Osteoblast (primary cell): ENCODE data around the gene ZNF408. TPM values are rescaled to one million over a fixed set of nuclear protein-coding genes. Genes with fewer than 3 reads are reported as not detected.

Experiments used
- DNase-seq: peaks from one replicate; pipeline ENCODE4 v3.0.0; 2011; ENCODE audit warnings: low spot score, mixed read lengths; ENCODE audit not compliant: insufficient read length; ENCODE audit errors: missing footprints
- H2AFZ ChIP-seq: 2 replicates; pipeline ENCODE4 v1.6.0; 2011; ENCODE audit warnings: mild to moderate bottlenecking, low read length
- H3K27ac ChIP-seq: 2 replicates; pipeline ENCODE4 v1.5.1; 2011; ENCODE audit warnings: mild to moderate bottlenecking, low read depth, low read length, moderate library complexity
- H3K27me3 ChIP-seq: 2 replicates; pipeline ENCODE4 v1.6.0; 2012; ENCODE audit warnings: mild to moderate bottlenecking, control low read depth, inconsistent platforms, low read length, moderate library complexity; ENCODE audit not compliant: insufficient read depth
- H3K36me3 ChIP-seq: 2 replicates; pipeline ENCODE4 v1.5.1; 2011; ENCODE audit warnings: mild to moderate bottlenecking, low read length, control low read depth, moderate library complexity; ENCODE audit not compliant: insufficient read depth
- H3K4me1 ChIP-seq: 2 replicates; pipeline ENCODE4 v1.5.1; 2011; ENCODE audit warnings: mild to moderate bottlenecking, low read length, control low read depth, moderate library complexity; ENCODE audit not compliant: insufficient read depth
- H3K4me2 ChIP-seq: 2 replicates; pipeline ENCODE4 v1.6.0; 2011; ENCODE audit warnings: mild to moderate bottlenecking, low read length; ENCODE audit not compliant: insufficient read depth
- H3K4me3 ChIP-seq: fragments of 200-600 bp; sonication (generic); 3 replicates; pipeline ENCODE4 v1.5.1; 2012; ENCODE audit warnings: mild to moderate bottlenecking, low read length, inconsistent platforms; ENCODE audit not compliant: insufficient read depth
- H3K79me2 ChIP-seq: 2 replicates; pipeline ENCODE4 v1.6.0; 2012; ENCODE audit warnings: mild to moderate bottlenecking, low read length, control low read depth, inconsistent platforms; ENCODE audit not compliant: insufficient read depth
- H3K9me3 ChIP-seq: 2 replicates; pipeline ENCODE4 v1.5.1; 2011; ENCODE audit warnings: low read depth, low read length, control low read depth
- H4K20me1 ChIP-seq: 2 replicates; pipeline ENCODE4 v1.6.0; 2012; ENCODE audit warnings: mild to moderate bottlenecking, low read length, control low read depth; ENCODE audit not compliant: insufficient read depth
- total RNA-seq: library from RNA; depleted of rRNA; stranded (reverse); fragments of >200 nt; gene quantifications from 2 replicates; pipeline ENCODE4 v1.2.3, GENCODE V29; 2012
- TF ChIP-seq, protein P1 (sequence below): IDR thresholded peaks from 2 replicates; pipeline ENCODE4 v1.5.1; 2011; ENCODE audit warnings: mild to moderate bottlenecking, low read depth, low read length, moderate library complexity; ENCODE audit errors: extremely low read depth

Gene ZNF408
- total RNA-seq, 1 donor = 16.3 TPM

DNA sequence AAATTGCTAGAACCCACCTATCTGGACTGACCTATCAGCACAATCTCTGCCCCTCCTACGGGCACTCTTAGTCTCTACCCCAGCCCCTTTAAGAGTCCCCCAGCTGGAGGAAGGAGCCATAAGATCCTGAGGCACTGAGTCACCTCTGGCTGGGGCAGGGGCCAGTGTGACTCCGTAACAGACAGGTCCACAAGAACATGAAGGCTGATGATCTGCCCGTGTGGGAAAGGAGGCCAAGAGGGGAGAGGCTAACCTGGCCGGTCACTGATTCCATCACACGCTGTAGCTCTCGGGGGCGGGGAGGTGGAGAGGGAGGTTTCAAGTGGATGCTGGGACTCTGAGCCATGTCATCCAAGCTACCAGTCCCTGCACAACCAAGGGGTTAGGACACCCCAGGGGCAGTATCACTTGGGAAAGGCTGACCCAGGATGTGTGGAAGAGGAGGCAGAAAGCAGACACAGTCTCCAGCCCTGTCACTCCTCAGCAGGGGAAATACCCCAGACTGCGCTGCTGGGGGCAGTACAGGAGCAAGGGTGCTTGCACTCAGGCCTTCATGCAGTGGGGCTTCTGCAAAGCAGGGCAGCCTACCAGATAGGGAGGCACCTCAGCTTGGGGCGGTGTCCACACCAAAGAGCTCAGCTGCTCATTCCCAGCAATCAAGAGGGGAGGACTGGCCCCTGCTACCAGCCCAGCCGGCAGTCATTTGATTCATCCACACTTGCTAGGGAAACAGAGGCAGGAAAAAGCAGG lies 22.7 kb upstream of the ZNF408 start:
- no peaks in the 10 kb centered on the region for H3K9me3 ChIP-seq
- no peaks in the 10 kb centered on the region for H3K27me3 ChIP-seq
- no peak overlapping the region for H3K4me2 ChIP-seq
- H4K20me1 ChIP-seq = peaks cover 3% of the 10 kb centered on the region
- peaks cover 63% of the 10 kb centered on the region for H3K36me3 ChIP-seq
- DNase-seq = peak; percentile 92
- TF ChIP-seq, protein P1, sequence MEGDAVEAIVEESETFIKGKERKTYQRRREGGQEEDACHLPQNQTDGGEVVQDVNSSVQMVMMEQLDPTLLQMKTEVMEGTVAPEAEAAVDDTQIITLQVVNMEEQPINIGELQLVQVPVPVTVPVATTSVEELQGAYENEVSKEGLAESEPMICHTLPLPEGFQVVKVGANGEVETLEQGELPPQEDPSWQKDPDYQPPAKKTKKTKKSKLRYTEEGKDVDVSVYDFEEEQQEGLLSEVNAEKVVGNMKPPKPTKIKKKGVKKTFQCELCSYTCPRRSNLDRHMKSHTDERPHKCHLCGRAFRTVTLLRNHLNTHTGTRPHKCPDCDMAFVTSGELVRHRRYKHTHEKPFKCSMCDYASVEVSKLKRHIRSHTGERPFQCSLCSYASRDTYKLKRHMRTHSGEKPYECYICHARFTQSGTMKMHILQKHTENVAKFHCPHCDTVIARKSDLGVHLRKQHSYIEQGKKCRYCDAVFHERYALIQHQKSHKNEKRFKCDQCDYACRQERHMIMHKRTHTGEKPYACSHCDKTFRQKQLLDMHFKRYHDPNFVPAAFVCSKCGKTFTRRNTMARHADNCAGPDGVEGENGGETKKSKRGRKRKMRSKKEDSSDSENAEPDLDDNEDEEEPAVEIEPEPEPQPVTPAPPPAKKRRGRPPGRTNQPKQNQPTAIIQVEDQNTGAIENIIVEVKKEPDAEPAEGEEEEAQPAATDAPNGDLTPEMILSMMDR = peak; percentile 8
- peak overlapping the region; percentile 31 for H3K27ac ChIP-seq
- H3K4me3 ChIP-seq = no peak overlapping the region
- H2AFZ ChIP-seq = no peak overlapping the region
- H3K4me1 ChIP-seq = peaks cover 23% of the 10 kb centered on the region
- peaks cover 3% of the 10 kb centered on the region for H3K79me2 ChIP-seq

DNA sequence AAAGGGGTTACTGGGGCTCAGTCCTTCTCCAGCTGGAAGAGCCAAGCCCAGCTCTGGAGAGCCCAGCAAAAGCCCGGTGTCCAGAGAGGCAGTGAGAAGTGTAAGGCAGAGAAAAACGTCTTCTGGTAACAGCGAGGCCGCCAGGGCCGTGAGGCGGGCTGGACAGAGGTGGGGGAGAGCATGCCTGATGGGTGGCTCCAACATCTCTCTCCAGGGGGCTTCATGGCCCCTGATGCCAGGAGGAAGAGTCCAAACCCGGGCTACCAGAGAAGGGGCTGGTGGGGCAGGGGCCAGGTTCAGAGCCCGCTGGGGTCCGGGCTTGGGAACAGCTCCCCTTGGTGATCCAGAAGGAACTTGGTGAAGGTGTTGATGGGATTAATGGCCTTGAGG lies 22.1 kb upstream of the ZNF408 start:
- Histone ChIP-seq H3K79me2 (peaks cover 3% of the 10 kb centered on the region), H3K4me1 (peaks cover 23% of the 10 kb centered on the region), H3K9me3 (no peaks in the 10 kb centered on the region), H4K20me1 (peaks cover 3% of the 10 kb centered on the region), H3K27me3 (no peaks in the 10 kb centered on the region), H3K4me3 (no peak overlapping the region), H3K4me2 (no peak overlapping the region), H2AFZ (no peak overlapping the region), H3K27ac (no peak overlapping the region), H3K36me3 (peaks cover 61% of the 10 kb centered on the region)
- no peak for DNase-seq
- TF ChIP-seq, protein P1 = no peak

DNA sequence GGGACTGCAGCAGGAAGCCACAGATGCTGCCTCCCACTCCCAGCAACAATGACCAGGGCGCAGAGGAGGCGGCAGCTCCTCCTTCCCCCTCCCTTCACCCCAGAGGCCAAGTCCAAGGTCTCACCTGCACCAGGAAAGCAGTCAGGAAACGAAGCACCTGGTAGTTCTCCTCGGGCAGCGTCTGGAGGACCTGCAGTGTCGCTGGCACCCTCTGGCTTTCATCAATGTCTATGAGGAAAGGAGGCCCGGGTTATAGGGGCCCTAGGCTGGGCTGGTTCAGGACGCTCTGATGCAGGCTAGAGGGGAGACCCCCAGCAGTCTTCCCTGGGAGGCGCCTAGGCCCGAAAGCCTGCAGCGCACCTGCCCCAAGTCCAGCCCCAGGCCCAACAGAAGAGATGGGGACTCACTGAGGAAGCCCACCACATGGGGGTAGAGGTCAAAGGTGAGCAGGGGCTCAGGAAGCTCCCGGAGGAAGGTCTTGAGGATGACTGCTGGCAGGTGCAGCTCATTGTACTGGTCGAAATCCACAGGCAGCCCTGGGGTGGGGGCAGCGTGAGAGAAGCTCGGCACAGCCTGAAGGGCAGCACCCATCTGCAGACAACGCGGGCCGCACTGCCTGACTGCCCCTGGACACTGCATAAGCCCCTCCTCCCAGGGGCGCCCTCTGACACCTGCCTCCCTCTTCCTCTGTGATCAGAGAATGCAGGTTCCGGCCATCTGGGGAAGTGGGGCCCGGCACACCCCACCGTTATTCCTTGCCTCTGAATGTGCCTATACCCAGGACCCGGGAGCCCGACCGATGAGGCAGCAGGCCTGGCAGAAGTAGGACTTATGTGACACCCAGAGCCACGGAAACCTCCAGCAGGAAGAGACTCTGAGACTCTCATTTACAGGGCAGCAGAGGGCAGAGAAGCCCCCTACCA lies 21.3 kb upstream of the ZNF408 start:
- TF ChIP-seq, protein P1 = no peak
- no peaks in the 10 kb centered on the region for H3K27me3 ChIP-seq
- H3K79me2 ChIP-seq = peaks cover 3% of the 10 kb centered on the region
- H3K27ac ChIP-seq = no peak overlapping the region
- peaks cover 21% of the 10 kb centered on the region for H3K4me1 ChIP-seq
- no peaks in the 10 kb centered on the region for H3K9me3 ChIP-seq
- no peak overlapping the region for H3K4me3 ChIP-seq
- H4K20me1 ChIP-seq = peaks cover 6% of the 10 kb centered on the region
- H3K4me2 ChIP-seq = no peak overlapping the region
- no peak for DNase-seq
- peaks cover 60% of the 10 kb centered on the region for H3K36me3 ChIP-seq
- H2AFZ ChIP-seq = no peak overlapping the region
